GM19438 (cell line): ENCODE measurements around the gene MAB21L3.

Source experiments
- ATAC-seq: cut with Tn5 transposase; IDR thresholded peaks from one replicate; pipeline ENCODE4 v1.9.1; 2021; ENCODE audit warnings: low read depth; ENCODE audit not compliant: unreplicated experiment

Gene MAB21L3

DNA sequence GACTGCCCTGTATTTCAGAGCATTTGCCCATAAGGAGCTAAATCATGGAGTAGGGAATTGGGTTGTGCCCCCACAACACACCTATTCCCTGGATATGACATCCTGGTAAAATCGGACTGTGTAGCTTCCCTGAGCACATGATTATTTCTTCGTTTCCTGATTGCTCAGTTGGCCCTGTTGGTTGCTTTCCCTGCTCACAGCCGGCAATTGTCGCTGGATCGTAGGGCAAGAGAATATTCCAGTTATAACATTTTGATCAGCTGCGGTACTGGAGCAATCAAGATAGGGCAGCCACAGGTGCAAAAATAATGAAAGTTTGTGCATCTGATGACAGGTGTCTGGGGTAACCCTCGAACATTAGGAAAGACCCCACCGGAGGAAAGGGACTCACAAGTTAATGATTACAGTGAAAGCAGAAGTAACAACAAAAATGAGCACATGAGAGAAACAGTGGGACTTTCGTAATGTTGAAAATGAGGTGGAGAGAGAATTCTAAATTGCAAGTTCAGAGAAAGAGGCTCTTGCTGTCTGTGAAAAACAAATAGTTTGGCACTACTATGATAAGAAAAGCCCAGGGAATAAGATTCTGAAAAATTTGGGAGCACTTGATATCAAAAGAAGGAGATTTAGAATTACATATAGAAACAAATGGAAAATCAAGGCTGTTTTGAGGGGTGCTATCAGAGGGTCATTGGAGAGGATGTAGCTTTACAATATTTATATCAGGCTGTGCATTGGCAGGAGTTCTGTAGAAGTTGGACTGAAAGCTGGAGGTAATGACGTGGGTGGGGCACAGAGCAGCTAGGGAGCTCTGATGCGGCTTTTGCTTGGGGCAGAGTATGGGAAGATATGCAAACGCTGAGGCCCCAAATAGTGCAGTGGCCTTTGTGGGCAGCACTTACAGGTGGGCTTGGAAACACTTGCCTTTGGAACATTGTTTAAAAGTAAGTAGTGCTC, at the start of gene MAB21L3:
Gene MAB21L3, plus strand, starts transcription at position 833 of the 957 bp plus-strand sequence. CDS start 1,217 bp downstream, outside the sequence.
- peak; percentile 76 for ATAC-seq

GRCh38 chr1:116062201-116062600, 49.0 kb upstream of the MAB21L3 start:
- ATAC-seq = no peak

DNA sequence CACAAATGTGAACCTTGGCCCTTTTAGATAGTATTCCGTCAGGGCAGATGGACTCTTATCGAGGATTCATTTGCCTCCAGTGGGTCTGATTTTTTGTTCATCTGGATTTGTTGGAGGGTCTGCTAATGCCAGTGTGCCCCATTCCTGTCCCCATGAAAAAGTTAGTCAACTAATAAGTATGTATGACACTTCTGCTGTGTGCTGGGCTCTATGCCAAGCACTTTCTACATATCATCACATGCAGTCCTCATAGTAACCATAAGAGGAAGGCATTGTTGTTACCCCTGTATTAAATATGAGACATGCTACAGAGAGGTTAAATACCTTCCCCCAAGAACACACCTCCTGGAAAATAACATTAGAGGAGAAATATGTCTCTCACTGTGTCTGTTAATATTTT, 46.6 kb upstream of the MAB21L3 start:
- no peak for ATAC-seq

DNA sequence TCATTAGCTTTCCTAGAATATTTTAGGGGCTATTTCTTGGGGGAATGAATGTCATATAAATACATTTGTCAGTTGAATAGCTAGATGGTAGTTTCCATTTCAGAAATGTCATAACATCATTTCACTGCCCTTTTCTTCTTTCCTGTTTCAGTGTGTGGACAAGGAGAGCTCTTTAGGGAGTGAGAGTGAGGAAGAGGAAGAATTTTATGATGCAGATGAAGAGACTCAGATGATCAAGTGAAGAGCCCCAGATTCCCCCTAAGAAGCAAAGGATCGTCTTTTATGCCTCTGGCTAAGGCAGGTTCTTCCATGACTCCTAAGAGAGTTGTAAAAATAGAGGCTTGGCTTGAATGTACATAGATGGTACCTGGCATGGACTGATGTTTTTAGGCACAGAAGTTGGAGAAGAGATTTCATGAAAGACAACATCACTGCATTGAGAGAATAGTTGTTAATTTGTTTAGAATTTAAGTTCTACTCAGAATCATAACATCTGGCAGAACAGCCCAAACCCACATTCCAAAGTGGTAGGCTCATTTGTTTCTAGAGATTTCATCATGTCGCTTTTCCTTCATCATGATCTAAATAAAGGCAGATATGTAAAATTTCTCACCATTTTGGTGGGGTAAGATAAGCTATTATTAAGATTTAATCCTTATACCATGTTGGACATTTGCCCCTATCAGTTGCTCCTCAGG, 44.2 kb upstream of the MAB21L3 start:
- ATAC-seq = no peak

- ATAC-seq = no peak
Measured at GRCh38 chr1:116067566-116067890, 43.7 kb upstream of the MAB21L3 start.

GRCh38 chr1:116075575-116075974, 35.6 kb upstream of the MAB21L3 start:
- ATAC-seq = no peak

DNA sequence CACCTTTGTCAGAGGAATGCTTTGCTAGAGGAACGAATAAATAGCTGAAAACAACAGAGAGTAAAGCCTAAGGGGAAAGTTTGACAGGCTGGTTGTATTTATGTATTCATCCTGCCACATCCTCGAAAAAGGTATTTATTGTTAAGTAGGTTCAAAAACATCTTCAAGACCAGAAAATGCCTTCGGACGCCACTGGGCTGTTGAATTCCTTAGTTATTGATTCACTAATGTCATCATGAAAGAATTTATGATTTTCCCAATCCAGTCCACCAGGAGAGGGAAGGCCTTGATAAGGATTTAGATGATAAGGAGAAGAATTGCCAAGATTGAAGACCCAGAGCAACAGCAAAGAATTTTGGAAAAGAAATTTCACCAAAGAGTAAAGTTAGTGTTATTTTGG, 35.2 kb upstream of the MAB21L3 start:
- ATAC-seq = no peak

- ATAC-seq = no peak
Measured at GRCh38 chr1:116076831-116077230, 34.4 kb upstream of the MAB21L3 start.

GRCh38 chr1:116078699-116079223, 32.4 kb upstream of the MAB21L3 start:
- no peak for ATAC-seq

GRCh38 chr1:116087628-116088027, 23.6 kb upstream of the MAB21L3 start:
- no peak for ATAC-seq

DNA sequence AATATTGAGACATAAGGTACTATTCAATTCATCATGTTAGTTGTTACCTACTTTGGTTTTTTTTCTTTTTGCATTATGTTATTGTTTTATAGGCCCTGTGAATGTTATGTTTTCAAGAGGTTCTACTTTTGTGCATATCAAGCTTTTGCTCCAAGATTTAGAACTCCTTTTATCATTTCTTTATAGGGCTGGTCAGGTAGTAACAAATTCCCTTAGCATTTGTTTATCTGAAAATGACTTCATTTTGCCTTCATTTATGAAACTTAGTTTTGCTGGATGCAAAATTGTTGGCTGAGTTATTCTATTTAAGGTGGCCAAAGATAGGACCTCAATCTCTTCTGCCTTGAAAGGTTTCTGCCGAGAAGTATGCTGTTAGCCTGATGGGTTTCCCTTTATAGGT, 21.3 kb upstream of the MAB21L3 start:
- no peak for ATAC-seq

DNA sequence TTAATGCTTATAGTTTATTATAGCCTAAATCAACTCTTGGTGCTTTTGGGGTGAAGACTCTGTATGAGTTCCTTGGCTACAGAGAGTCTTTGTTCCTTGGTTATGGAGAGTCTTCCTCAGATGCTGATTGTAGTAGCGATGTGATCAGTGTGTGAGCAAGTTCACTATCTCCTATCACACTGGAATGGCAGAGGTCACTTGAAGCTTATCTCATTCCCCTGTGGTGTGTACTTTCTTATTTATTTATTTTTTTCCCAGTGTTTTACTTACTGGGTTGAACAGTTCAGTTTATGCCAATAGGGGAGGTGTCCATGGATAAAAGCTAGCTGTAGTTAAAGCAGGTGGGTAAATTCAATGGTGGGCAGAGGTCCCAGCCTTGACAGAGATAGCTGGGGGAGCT, 20.1 kb upstream of the MAB21L3 start:
- ATAC-seq = no peak

- no peak for ATAC-seq
Measured at GRCh38 chr1:116092752-116093489, 18.3 kb upstream of the MAB21L3 start.

GRCh38 chr1:116095027-116095426, 16.2 kb upstream of the MAB21L3 start:
- ATAC-seq = no peak

DNA sequence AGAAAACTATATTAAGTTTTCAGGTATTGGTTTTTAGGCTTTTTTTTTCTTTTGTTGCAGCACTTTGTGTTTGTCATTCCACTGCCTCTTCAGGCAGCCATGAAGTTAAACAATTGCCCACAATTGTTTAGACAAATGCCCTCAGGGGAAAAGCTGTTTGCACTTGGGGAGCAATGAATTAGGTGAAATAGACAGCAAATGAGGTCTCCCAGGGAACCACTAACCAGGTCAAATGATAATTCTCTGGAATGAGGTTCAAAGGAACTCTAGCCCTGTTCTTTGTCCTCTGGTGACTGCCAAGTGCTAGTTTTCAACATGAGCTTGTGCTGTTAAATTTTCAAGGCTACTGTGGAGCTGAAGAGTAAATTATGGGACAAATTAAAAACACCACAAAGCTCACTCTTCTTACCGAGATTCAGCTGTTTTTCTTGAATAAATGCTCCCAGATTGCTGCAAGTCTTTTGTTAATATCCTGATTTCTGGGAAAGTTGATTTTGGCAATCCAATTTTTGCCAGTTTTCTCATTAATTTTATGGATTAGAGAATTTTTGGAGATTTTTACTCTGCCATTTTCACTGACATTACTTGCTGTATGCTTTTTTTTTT, 15.1 kb upstream of the MAB21L3 start:
- ATAC-seq = no peak

GRCh38 chr1:116097626-116098025, 13.6 kb upstream of the MAB21L3 start:
- ATAC-seq = no peak

DNA sequence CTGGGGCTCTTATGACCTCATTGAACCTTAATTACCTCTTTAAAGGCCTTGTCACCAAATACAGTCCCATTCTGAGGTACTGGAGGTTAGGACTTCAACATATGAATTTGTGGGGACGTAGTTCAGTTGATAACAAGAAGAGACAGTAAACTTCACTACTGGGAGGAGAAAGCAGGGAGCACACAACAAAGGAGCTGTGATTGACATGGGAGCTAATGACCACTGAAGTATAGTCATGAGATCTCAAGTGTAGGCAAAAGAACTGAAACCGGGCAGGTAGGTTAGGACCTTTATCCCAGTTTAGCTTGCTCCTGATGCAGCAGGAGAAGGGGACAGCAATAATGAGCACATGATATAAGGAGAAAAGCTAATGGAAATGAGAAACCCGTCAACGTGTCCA, 11.8 kb upstream of the MAB21L3 start:
- no peak for ATAC-seq

DNA sequence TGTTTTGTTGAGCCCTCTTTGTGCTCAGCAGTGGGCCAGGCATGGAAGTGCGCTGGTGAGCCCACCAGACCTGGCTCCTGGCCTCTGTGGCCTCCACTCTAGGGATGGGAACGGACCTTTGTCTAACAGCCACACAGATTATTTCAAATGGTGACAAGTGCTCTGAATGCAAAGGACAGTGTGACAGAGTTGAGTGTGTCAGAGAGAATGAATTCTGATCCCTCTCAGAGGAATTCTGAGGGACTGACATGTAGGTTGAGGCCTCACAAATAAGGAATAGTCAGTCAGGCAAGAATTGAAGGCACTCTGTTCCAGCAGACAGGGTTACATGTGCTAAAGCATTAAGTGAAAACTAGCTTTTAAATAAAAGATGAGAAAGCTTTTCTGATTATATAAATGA, 11.3 kb upstream of the MAB21L3 start:
- ATAC-seq = no peak

- no peak for ATAC-seq
Measured at GRCh38 chr1:116104667-116105066, 6.5 kb upstream of the MAB21L3 start.

DNA sequence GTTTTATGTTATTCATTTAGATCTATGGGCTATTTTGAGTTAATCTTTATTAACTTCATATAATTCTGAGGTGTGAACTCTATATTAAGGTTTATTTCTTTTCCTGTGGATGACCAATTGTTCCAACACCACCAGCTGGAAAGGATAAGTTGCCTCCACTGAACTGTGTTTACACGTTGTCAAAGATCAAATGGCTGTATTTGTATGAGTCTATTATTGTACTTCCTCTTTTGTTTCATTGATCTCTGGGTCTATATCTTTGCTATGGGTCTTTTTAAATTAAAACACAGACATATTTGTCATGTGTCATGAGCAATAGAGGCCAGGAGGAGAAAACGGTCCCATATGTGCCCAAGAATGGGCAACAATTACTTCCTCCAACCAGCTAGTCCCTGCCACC, 5.2 kb upstream of the MAB21L3 start:
- ATAC-seq = no peak

- ATAC-seq = no peak
Measured at GRCh38 chr1:116106646-116107045, 4.6 kb upstream of the MAB21L3 start.
